Activated CD4-positive, alpha-beta T cell treated with anti-CD3 and anti-CD28 coated beads for 36 hours (primary cell): ENCODE data around the gene SAMM50. TPM values are rescaled to one million over a fixed set of nuclear protein-coding genes. Genes with fewer than 3 reads are reported as not detected.
A peak's percentile ranks its signal among the peaks of the same experiment; 100 is the strongest.

Experiments used
- ATAC-seq: fragments of 200-7000 bp; cut with Tn5 transposase; one replicate; pipeline ENCODE4 v1.10.0; 2021; ENCODE audit warnings: mild to moderate bottlenecking, moderate library complexity
- CTCF ChIA-PET: fragments of 350-600 bp; sonication (Branson Sonifier 250); formaldehyde crosslinking; loops from one replicate; lab custom pipeline; 2021; ENCODE audit warnings: antibody characterized with exemption; lab: Charles Lee
- POLR2A ChIA-PET: fragments of 350-600 bp; sonication (Branson Sonifier 250); formaldehyde crosslinking; loops from one replicate; lab custom pipeline; 2021; ENCODE audit warnings: antibody characterized with exemption, inconsistent platforms; lab: Charles Lee
- DNase-seq: peaks from one replicate; pipeline ENCODE4 v3.0.0-alpha.2; 2020
- H3K27ac Mint-ChIP-seq: one replicate; pipeline ENCODE4 v1.8.0; 2021; ENCODE audit warnings: mixed read lengths
- H3K27me3 Mint-ChIP-seq: one replicate; pipeline ENCODE4 v1.8.0; 2021; ENCODE audit warnings: mixed read lengths
- H3K36me3 Mint-ChIP-seq: one replicate; pipeline ENCODE4 v1.8.0; 2021; ENCODE audit warnings: low read depth, mixed read lengths
- H3K4me1 Mint-ChIP-seq: one replicate; pipeline ENCODE4 v1.8.0; 2021; ENCODE audit warnings: mixed read lengths
- H3K4me3 Mint-ChIP-seq: one replicate; pipeline ENCODE4 v1.8.0; 2021; ENCODE audit warnings: mild to moderate bottlenecking, moderate library complexity, mixed read lengths
- H3K9me3 Mint-ChIP-seq: one replicate; pipeline ENCODE4 v1.8.0; 2021; ENCODE audit warnings: low read depth, mixed read lengths
- intact Hi-C, 2 experiments: fragments of 100-400 bp; cut with DNase I in 1 of 2; cut with micrococcal nuclease in 1 of 2; formaldehyde crosslinking; loops; one replicate each; pipeline versions ENCODE4 v1.14.2 to v1.15.1; 2022 to 2024; cut with DNase I, micrococcal nuclease
- total RNA-seq, 2 experiments: library from RNA; stranded (reverse); gene quantifications; one replicate each; pipeline ENCODE4 v1.2.3, GENCODE V29; 2021

The SAMM50 gene
- total RNA-seq, 2 experiments from 2014 or later: 35.2 to 43.8 TPM

DNA sequence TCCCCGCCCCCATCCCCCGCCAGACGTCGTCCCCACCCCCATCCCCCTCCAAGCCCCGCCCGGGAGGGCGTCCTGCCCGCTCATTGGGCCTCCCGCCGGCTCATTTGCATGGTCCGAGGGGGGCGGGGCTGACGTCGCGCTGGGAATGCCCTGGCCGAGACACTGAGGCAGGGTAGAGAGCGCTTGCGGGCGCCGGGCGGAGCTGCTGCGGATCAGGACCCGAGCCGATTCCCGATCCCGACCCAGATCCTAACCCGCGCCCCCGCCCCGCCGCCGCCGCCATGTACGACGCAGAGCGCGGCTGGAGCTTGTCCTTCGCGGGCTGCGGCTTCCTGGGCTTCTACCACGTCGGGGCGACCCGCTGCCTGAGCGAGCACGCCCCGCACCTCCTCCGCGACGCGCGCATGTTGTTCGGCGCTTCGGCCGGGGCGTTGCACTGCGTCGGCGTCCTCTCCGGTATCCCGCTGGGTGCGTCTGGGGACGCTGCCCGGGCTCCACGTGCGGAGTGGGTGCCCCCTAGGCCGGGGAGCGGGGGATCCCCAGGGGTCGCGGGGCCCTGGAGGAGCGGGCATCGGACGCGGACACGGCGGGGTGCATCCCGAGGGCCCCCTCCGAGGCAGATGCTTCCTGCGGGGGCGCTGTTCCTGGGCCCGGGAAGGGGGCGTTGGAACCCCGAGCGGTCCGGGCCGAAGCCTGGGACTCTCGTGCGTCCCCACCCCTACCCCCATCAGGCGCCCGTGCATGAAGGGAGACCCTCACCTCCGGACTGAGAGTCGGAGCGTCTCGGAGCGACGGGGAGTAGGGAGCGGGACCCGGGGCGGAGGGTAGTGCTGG is 31.4 kb upstream of the SAMM50 start, which contains the start of gene PNPLA3:
Gene PNPLA3, plus strand, starts transcription at position 175 of the 834 bp plus-strand sequence. Its CDS starts 107 bp downstream, at position 282.
- H3K4me3 Mint-ChIP-seq: peak within 1 kb of the TSS; percentile 59
- H3K27me3 Mint-ChIP-seq: peaks cover 14% of the 10 kb centered on the region
- no peaks in the 10 kb centered on the region for H3K36me3 Mint-ChIP-seq
- no peaks in the 10 kb centered on the region for H3K9me3 Mint-ChIP-seq
- DNase-seq (peak; percentile 90), ATAC-seq (peak; percentile 94)
- peak within 1 kb of the TSS; percentile 51 for H3K27ac Mint-ChIP-seq
- ChIA-PET CTCF (interaction anchor here (0.7 kb wide), 1 partner anchor 39 kb away, joined by 3 read pairs; no protein-coding TSS in a partner anchor), POLR2A (interaction anchor here (0.6 kb wide), 1 partner anchor 10 kb away, joined by 3 read pairs; no protein-coding TSS in a partner anchor)
- peaks cover 4% of the 10 kb centered on the region for H3K4me1 Mint-ChIP-seq
- intact Hi-C loops: loop anchor here in 1 of 2 experiments (1.0 kb wide), 2 partner anchors 31 to 112 kb away; partner anchors contain the start of genes EFCAB6 and SAMM50

DNA sequence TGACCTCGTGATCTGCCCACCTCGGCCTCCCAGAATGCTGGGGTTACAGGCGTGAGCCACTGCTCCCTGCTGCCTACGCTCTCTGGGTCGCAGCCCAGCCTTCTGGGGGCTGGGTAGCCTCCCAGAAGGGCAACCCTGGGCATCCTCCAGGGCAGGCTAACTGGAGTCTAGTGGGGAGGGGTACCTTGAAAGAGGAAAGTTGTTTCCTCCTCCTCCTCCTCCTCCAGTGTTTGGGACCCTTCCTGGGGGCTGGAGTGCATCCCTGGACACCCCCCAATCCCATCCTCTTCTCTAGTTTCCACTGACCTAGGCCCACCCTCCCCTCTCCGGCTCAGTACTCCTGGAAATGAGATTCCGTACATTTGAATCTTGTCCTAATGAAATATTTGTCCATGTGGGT is 30.4 kb upstream of the SAMM50 start:
- CTCF ChIA-PET: no interaction called here

DNA sequence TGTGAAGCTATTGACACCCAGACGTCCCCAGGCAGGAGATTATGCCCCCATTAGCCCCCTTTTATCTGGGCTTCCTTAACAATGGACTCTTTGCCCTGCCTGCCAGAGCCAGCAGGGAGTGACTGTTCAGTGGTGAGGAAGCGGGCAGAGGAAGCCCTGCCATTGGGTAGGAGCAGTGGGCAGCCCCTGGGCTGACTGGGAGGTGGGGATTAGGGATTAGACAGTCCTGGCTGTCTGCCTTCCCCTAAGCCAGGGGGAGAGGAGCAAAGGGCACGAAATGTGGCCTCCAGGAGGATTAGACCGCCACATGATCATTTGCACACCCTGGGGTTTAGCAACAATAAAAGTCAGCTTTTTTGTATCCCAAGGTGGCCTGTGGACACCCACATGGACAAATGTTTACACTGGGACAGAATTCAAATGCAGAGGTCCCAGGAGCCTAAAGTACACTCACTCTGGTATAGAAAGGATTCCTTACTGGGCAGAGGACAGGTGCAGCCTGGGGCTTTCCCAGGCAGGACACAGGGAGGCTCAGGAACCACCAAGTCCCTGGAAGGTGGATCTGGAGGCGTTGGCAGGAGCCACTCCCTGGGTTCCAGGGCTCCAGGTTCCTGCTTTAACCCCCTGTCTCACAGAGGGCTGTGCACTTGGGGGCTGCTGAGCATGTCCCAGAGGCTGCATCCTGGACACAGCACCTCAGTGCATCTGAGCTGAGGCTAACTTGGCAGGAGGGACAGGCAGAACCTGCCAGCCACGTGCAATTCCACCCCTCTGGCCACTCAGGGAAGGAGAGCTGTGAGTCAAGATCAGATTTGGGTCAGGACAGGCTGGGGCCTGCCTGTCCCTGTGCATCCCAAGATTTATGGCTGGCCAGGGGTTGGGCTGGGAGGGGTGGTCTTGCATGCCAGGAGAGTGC is 29.6 kb upstream of the SAMM50 start:
- H3K4me1 Mint-ChIP-seq: peaks cover 4% of the 10 kb centered on the region
- intact Hi-C loops: no loop called here
- no peak overlapping the region for H3K27ac Mint-ChIP-seq
- no peaks in the 10 kb centered on the region for H3K9me3 Mint-ChIP-seq
- CTCF ChIA-PET: no interaction called here
- POLR2A ChIA-PET: interaction anchor here (0.6 kb wide), 1 partner anchor 45 kb away, joined by 3 read pairs; no protein-coding TSS in a partner anchor
- ATAC-seq: no peak
- no peaks in the 10 kb centered on the region for H3K36me3 Mint-ChIP-seq
- peak overlapping the region; percentile 57 for H3K4me3 Mint-ChIP-seq
- H3K27me3 Mint-ChIP-seq: peaks cover 15% of the 10 kb centered on the region
- no peak for DNase-seq

More for the DNA sequence above, 30.4 kb upstream of the SAMM50 start:
- intact Hi-C loops: no loop called here
- POLR2A ChIA-PET: no interaction called here
- Mint-ChIP-seq H3K27ac (no peak overlapping the region), H3K9me3 (no peaks in the 10 kb centered on the region), H3K27me3 (peaks cover 13% of the 10 kb centered on the region), H3K4me3 (peak overlapping the region; percentile 57), H3K4me1 (peaks cover 4% of the 10 kb centered on the region), H3K36me3 (no peaks in the 10 kb centered on the region)
- DNase-seq (no peak), ATAC-seq (no peak)

DNA sequence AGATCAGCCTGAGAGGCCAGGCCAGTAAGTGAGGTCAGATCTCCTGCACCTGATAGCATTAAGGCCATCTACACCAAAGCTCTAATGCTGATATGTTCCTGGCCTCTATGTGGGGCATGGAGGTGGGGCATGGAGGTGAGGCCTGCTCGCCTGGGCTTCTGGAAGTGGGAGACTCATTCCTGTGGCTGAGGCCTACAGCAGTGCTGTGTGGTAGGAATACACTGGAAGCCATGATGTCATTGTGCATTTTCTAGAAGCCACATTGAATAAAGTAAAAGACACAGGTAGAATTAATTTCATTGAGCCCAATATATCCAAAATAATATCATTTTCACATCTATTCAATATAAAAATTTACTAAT is 28.9 kb upstream of the SAMM50 start:
- H3K4me1 Mint-ChIP-seq: peaks cover 4% of the 10 kb centered on the region
- ChIA-PET CTCF (no interaction called here), POLR2A (interaction anchor here (0.6 kb wide), 1 partner anchor 44 kb away, joined by 3 read pairs; no protein-coding TSS in a partner anchor)
- DNase-seq (no peak), ATAC-seq (no peak)
- H3K9me3 Mint-ChIP-seq: no peaks in the 10 kb centered on the region
- H3K4me3 Mint-ChIP-seq: no peak overlapping the region
- no peaks in the 10 kb centered on the region for H3K36me3 Mint-ChIP-seq
- intact Hi-C loops: no loop called here
- no peak overlapping the region for H3K27ac Mint-ChIP-seq
- H3K27me3 Mint-ChIP-seq: peaks cover 12% of the 10 kb centered on the region

DNA sequence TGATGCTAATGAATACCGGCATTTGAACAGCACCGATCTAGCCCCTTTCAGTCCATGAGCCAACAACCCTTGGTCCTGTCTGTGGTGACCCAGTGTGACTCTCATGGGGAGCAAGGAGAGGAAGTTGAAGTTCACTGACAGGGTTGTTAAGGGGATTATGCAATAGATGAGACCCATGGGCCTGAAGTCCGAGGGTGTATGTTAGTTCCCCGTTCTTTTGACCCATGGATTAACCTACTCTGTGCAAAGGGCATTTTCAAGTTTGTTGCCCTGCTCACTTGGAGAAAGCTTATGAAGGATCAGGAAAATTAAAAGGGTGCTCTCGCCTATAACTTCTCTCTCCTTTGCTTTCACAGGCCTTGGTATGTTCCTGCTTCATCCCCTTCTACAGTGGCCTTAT is 26.8 kb upstream of the SAMM50 start:
- H3K4me1 Mint-ChIP-seq: no peaks in the 10 kb centered on the region
- no peak for DNase-seq
- no peak for ATAC-seq
- H3K27me3 Mint-ChIP-seq: peaks cover 9% of the 10 kb centered on the region
- ChIA-PET CTCF (no interaction called here), POLR2A (no interaction called here)
- H3K4me3 Mint-ChIP-seq: no peak overlapping the region
- no peaks in the 10 kb centered on the region for H3K9me3 Mint-ChIP-seq
- H3K27ac Mint-ChIP-seq: no peak overlapping the region
- intact Hi-C loops: no loop called here
- no peaks in the 10 kb centered on the region for H3K36me3 Mint-ChIP-seq

DNA sequence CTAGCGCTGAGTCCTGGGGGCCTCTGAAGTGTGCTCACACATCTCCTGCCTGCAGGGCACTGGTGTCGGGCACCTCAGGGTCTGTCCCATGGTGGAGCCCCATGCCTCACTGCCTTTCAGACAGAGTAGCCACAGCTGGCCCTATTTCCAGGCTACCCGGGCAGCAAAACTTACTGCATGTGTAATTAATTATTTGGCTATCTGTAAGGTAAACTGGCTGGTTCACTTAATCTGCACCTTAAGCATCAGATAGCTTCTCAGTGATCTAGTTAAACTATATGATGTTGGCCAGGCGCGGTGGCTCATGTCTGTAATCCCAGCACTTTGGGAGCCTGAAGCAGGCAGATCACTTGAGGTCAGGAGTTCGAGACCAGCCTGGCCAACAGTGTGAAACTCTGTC is 26.3 kb upstream of the SAMM50 start:
- CTCF ChIA-PET: no interaction called here

DNA sequence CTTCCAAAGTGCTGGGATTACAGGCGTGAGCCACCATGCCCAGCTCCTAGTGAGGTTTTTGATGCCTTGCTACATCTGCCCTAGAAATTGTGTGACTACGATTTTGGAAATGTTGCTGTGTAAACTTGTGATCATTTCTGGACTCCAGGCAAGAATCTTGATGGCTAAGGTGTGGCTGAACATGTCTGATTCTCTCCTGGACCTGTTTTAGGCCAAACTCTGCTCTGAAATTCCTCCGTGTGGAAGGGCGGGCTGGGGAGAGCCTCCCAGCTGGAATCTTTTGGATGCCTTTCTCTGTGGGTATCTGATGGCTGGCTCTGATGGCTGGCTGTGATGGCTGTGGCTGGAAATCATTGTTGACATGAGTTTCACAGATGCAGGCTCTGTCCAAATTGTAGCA is 23.5 kb upstream of the SAMM50 start:
- ChIA-PET CTCF (interaction anchor here (2.7 kb wide), 1 partner anchor 14 kb away, joined by 9 read pairs; no protein-coding TSS in a partner anchor), POLR2A (no interaction called here)
- Mint-ChIP-seq H3K36me3 (no peaks in the 10 kb centered on the region), H3K9me3 (no peaks in the 10 kb centered on the region), H3K4me3 (no peak overlapping the region), H3K27ac (no peak overlapping the region), H3K4me1 (no peaks in the 10 kb centered on the region), H3K27me3 (peaks cover 5% of the 10 kb centered on the region)
- ATAC-seq: no peak
- intact Hi-C loops: no loop called here
- no peak for DNase-seq

More for the DNA sequence above, 26.3 kb upstream of the SAMM50 start:
- no peak overlapping the region for H3K27ac Mint-ChIP-seq
- DNase-seq (no peak), ATAC-seq (no peak)
- H3K4me3 Mint-ChIP-seq: no peak overlapping the region
- no peaks in the 10 kb centered on the region for H3K9me3 Mint-ChIP-seq
- H3K36me3 Mint-ChIP-seq: no peaks in the 10 kb centered on the region
- intact Hi-C loops: no loop called here
- H3K27me3 Mint-ChIP-seq: peaks cover 9% of the 10 kb centered on the region
- no peaks in the 10 kb centered on the region for H3K4me1 Mint-ChIP-seq
- POLR2A ChIA-PET: no interaction called here

DNA sequence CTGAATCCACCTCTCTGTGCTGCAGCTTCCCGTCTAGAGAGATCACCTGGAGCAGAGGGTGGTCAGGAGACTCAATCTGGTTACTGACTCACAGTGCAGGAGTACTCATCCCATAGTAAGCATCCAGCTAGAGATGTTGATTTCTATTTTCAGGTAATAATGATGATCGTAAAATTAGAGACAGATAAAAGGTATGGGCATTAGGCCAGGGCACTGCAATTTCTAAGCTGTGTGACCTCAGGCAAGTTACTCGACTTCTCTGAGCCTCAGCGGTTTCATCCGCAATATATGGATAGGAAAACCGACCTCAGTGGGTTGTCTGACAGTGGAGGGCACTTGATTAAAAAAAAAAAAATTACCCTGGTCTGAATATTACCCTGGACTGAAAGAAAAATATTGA is 13.8 kb upstream of the SAMM50 start:
- intact Hi-C loops: no loop called here
- ATAC-seq (no peak), DNase-seq (no peak)
- Mint-ChIP-seq H3K4me1 (no peaks in the 10 kb centered on the region), H3K27me3 (peaks cover 12% of the 10 kb centered on the region), H3K36me3 (no peaks in the 10 kb centered on the region), H3K4me3 (no peak overlapping the region), H3K27ac (no peak overlapping the region), H3K9me3 (no peaks in the 10 kb centered on the region)
- POLR2A ChIA-PET: no interaction called here
- CTCF ChIA-PET: interaction anchor here (0.5 to 1.3 kb wide), 3 partner anchors 13 to 59 kb away, joined by 3 to 4 read pairs (median 4); no protein-coding TSS in a partner anchor

DNA sequence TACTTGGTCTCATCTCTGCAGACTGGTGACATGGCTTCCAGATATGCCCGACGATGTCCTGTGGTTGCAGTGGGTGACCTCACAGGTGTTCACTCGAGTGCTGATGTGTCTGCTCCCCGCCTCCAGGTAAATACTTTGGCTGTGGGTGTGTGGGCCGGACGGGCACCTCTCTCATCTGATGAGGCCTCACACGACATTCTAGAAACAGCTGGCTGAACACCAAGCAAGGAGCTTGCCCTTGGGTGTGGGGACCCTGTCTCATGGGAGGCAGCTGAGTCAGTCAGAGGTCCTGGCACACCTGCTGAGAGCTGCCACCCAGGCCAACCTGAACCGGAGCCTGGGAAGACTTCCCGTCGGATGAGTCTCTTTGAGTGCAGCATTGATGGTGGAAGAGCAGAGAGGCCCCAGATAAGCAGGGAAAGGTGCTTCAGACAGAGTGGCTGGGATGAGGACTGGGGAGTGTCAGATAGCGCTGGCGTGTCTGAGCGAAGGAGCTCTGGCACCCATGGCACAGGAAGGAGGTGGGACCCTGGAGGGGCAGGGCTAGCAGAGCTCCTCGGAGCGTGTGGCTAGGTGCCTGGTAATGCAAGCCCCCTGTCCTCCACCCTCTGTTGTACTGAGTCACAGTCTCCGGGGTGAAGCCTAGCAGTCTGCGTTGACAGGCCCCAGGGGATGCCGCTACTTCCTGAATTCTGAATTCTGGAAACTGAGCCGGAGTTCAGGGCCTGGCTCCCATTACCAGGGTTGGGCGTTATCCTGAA is 10.4 kb upstream of the SAMM50 start:
- H3K36me3 Mint-ChIP-seq: no peaks in the 10 kb centered on the region
- no peaks in the 10 kb centered on the region for H3K4me1 Mint-ChIP-seq
- no peaks in the 10 kb centered on the region for H3K9me3 Mint-ChIP-seq
- no peak overlapping the region for H3K4me3 Mint-ChIP-seq
- intact Hi-C loops: no loop called here
- POLR2A ChIA-PET: no interaction called here
- DNase-seq (no peak), ATAC-seq (no peak)
- H3K27ac Mint-ChIP-seq: no peak overlapping the region
- CTCF ChIA-PET: interaction anchor here (0.9 to 2.0 kb wide), 2 partner anchors 10 to 136 kb away, joined by 3 to 10 read pairs; partner anchors contain the start of gene SAMM50
- peaks cover 9% of the 10 kb centered on the region for H3K27me3 Mint-ChIP-seq

DNA sequence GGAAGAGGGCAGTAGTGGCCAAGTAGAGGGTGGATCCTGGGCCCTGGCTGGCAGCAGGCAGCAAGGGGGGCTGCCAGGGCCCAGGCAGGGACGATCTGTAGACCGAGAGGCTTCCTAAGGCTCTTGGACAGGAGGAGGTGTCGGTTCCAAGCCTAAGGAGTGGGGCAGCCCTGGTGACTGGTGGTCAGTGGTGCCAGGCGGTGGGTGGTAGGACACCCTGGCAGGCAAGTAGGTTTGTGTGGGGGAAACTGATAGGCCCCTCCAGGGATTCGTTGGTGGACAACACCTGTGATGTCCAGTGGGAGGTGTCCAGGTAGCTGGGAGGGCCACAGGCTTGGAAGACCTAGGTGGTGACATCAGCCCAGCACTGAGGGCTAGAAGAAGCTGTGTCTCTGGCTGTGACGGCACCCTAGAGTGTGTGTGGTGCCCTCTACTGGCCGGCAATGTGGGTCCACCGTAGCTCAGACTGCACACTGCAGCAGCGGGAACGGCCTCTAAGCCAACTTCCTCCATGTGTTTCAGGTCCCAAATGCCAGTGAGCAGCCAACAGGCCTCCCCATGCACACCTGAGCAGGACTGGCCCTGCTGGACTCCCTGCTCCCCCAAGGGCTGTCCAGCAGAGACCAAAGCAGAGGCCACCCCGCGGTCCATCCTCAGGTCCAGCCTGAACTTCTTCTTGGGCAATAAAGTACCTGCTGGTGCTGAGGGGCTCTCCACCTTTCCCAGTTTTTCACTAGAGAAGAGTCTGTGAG is 9.4 kb upstream of the SAMM50 start:
- intact Hi-C loops: loop anchor here in 1 of 2 experiments (1.0 kb wide), 1 partner anchor 63 kb away; no protein-coding TSS in a partner anchor
- no peak overlapping the region for H3K27ac Mint-ChIP-seq
- CTCF ChIA-PET: interaction anchor here (0.6 to 2.0 kb wide), 10 partner anchors 9 to 716 kb away, joined by 3 to 16 read pairs (median 3); partner anchors contain the start of gene SAMM50
- H3K4me1 Mint-ChIP-seq: no peaks in the 10 kb centered on the region
- DNase-seq: peak; percentile 87
- H3K4me3 Mint-ChIP-seq: no peak overlapping the region
- no peaks in the 10 kb centered on the region for H3K36me3 Mint-ChIP-seq
- ATAC-seq: peak; percentile 100
- POLR2A ChIA-PET: no interaction called here
- H3K9me3 Mint-ChIP-seq: no peaks in the 10 kb centered on the region
- H3K27me3 Mint-ChIP-seq: peaks cover 9% of the 10 kb centered on the region
